ENCODE data around the gene CLASRP. TPM values are rescaled to one million over a fixed set of nuclear protein-coding genes. Genes with fewer than 3 reads are reported as not detected.
A peak's percentile ranks its signal among the peaks of the same experiment; 100 is the strongest.

CLASRP gene
- total and polyA plus RNA-seq, 9 of the 15 experiments (the other 6 are each of a cell fraction or from before 2014, with no cell fraction given): 0.94 to 86.3 (median 44.0) TPM

DNA sequence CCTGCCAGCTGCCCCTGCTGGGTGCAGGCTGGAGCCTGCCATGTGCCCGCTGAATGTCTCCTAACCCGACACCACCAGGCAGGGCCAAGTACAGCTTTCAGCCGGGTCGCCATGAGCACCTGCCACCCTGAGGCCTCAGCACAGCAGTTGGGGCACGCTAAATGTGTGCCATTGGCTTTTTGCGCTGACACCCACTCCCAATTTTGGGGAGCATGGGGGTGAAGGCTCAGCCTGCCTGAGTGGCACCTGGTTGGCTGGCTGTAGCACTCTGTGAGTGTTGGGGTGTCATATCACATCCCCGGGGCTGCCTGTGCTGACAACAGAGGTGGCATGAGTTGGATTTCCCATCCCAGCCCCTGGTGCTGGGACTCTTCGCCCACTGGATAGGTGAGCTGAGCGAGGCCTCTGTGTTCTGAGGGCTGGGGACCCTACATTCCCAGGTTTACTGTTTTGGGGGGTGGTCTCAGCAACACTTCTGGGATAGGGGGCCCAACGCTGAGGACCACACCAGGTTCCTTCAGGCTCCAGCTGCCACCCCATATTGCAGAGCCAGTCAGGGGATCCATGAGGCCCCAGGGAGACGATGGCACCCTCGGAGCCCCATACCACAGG lies 44.8 kb upstream of the CLASRP start:
- no peaks in the 10 kb centered on the region for H3K9me3 ChIP-seq (replicated peaks; ENCODE audit: control insufficient read depth, insufficient read depth, low read depth, low read length)
- intact Hi-C loops (cut with micrococcal nuclease): no loop called here
- H3K4me1 ChIP-seq (replicated peaks in 1 of 2; ENCODE audit: control insufficient read depth in 2 of 2, insufficient read depth in 2 of 2, low read length in 2 of 2): peaks cover 0 to 20% of the 10 kb centered on the region in 2 experiments; a peak in 2 of 5 replicates
- no peak overlapping the region for H3K4me2 ChIP-seq (ENCODE audit: insufficient read depth, low read length)
- H3K9me1 ChIP-seq (ENCODE audit: control insufficient read depth, insufficient read depth, low read length): no peaks in the 10 kb centered on the region
- H3K9ac ChIP-seq (ENCODE audit: insufficient read depth in 1 of 2, low read depth in 2 of 2, low read length in 2 of 2): peak overlapping the region in 1 of 2 experiments; percentile 64; a peak in 2 of 4 replicates
- H3K4me3 ChIP-seq: no peak overlapping the region
- H3K36me3 ChIP-seq (ENCODE audit: control insufficient read depth, insufficient read depth, low read length): peaks cover 39% of the 10 kb centered on the region; the same call in 1 of the 3 replicates
- no peaks in the 10 kb centered on the region for H3K79me2 ChIP-seq (ENCODE audit: control insufficient read depth, insufficient read depth, low read length)
- H3K27ac ChIP-seq (ENCODE audit: extremely low read depth, low read depth, low read length): no peak overlapping the region
- no peak overlapping the region for H2AFZ ChIP-seq (ENCODE audit: low read depth, low read length)
- no peaks in the 10 kb centered on the region for H3K27me3 ChIP-seq (ENCODE audit: control insufficient read depth in 2 of 2, insufficient read depth in 2 of 2, low read length in 2 of 2)
- DNase-seq (ENCODE audit: extremely low read depth in 1 of 4, low spot score in 3 of 4) (no peak), FAIRE-seq (no peak), ATAC-seq (no peak)
- 85% methylated on average over 10 of the region's 12 CpGs for WGBS (ENCODE audit: insufficient coverage, low coverage, missing lambda C conversion rate)
- CTCF ChIA-PET (ENCODE audit: low intra/inter-chr PET ratio): no interaction called here
- H4K20me1 ChIP-seq (replicated peaks; ENCODE audit: control insufficient read depth, insufficient read depth, low read length): no peaks in the 10 kb centered on the region
- BruUV-seq (replicated peaks): no TSS peak
- TF ChIP-seq KAT2B (IDR thresholded peaks at IDR 0.05; ENCODE audit: low read depth, low read length) (no peak), MBD2 (IDR thresholded peaks at IDR 0.05; ENCODE audit: borderline replicate concordance, low read depth) (no peak), SUPT5H (IDR thresholded peaks at IDR 0.05) (peak; percentile 31; the same call in 1 of the 2 replicates), POLR2AphosphoS2 (IDR thresholded peaks at IDR 0.05; ENCODE audit: low read length) (peak; percentile 71; the same call in 1 of the 2 replicates), RBM22 (IDR thresholded peaks at IDR 0.05; ENCODE audit: low read depth, low read length, poor library complexity, severe bottlenecking) (peak; percentile 16), POLR2A (conservative IDR thresholded peaks at IDR 0.05) (peak; percentile 50; the same call in 1 of the 2 replicates), FOXA3 (CRISPR knock-in tag; conservative IDR thresholded peaks at IDR 0.05 in 1 of 2, IDR thresholded peaks at IDR 0.05 in 1 of 2) (no peak), RAD21 (CRISPR knock-in tag; conservative IDR thresholded peaks at IDR 0.05 in 1 of 2, IDR thresholded peaks at IDR 0.05 in 1 of 2) (no peak), POLR2G (IDR thresholded peaks at IDR 0.05; ENCODE audit: low read depth, low read length) (peak; percentile 61), KDM2B (CRISPR knock-in tag; IDR thresholded peaks at IDR 0.05) (no peak), ERF (CRISPR knock-in tag; IDR thresholded peaks at IDR 0.05) (no peak), ZNF23 (CRISPR knock-in tag; IDR thresholded peaks at IDR 0.05) (no peak)
- TF ChIP-seq, protein P1, sequence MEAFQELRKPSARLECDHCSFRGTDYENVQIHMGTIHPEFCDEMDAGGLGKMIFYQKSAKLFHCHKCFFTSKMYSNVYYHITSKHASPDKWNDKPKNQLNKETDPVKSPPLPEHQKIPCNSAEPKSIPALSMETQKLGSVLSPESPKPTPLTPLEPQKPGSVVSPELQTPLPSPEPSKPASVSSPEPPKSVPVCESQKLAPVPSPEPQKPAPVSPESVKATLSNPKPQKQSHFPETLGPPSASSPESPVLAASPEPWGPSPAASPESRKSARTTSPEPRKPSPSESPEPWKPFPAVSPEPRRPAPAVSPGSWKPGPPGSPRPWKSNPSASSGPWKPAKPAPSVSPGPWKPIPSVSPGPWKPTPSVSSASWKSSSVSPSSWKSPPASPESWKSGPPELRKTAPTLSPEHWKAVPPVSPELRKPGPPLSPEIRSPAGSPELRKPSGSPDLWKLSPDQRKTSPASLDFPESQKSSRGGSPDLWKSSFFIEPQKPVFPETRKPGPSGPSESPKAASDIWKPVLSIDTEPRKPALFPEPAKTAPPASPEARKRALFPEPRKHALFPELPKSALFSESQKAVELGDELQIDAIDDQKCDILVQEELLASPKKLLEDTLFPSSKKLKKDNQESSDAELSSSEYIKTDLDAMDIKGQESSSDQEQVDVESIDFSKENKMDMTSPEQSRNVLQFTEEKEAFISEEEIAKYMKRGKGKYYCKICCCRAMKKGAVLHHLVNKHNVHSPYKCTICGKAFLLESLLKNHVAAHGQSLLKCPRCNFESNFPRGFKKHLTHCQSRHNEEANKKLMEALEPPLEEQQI (IDR thresholded peaks at IDR 0.05): no peak
- TF ChIP-seq, protein P2, sequence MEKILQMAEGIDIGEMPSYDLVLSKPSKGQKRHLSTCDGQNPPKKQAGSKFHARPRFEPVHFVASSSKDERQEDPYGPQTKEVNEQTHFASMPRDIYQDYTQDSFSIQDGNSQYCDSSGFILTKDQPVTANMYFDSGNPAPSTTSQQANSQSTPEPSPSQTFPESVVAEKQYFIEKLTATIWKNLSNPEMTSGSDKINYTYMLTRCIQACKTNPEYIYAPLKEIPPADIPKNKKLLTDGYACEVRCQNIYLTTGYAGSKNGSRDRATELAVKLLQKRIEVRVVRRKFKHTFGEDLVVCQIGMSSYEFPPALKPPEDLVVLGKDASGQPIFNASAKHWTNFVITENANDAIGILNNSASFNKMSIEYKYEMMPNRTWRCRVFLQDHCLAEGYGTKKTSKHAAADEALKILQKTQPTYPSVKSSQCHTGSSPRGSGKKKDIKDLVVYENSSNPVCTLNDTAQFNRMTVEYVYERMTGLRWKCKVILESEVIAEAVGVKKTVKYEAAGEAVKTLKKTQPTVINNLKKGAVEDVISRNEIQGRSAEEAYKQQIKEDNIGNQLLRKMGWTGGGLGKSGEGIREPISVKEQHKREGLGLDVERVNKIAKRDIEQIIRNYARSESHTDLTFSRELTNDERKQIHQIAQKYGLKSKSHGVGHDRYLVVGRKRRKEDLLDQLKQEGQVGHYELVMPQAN (IDR thresholded peaks at IDR 0.05; ENCODE audit: borderline replicate concordance): no peak
- TF ChIP-seq, protein P3, sequence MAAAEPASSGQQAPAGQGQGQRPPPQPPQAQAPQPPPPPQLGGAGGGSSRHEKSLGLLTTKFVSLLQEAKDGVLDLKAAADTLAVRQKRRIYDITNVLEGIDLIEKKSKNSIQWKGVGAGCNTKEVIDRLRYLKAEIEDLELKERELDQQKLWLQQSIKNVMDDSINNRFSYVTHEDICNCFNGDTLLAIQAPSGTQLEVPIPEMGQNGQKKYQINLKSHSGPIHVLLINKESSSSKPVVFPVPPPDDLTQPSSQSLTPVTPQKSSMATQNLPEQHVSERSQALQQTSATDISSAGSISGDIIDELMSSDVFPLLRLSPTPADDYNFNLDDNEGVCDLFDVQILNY (CRISPR knock-in tag; IDR thresholded peaks at IDR 0.05): no peak
- in situ Hi-C loops (cut with MboI): no loop called here
- POLR2A ChIA-PET: interaction anchor here (0.6 kb wide), 1 partner anchor 134 kb away, joined by 3 read pairs; no protein-coding TSS in a partner anchor
